GM19193 (cell line): ENCODE results near the gene SIRT2.

ENCODE experiments used
- POLR2A ChIP-seq: IDR thresholded peaks from 4 replicates; pipeline ENCODE4 v1.6.1; 2011; ENCODE audit not compliant: insufficient read depth, insufficient read length; ENCODE audit errors: extremely low read depth

SIRT2 gene

DNA sequence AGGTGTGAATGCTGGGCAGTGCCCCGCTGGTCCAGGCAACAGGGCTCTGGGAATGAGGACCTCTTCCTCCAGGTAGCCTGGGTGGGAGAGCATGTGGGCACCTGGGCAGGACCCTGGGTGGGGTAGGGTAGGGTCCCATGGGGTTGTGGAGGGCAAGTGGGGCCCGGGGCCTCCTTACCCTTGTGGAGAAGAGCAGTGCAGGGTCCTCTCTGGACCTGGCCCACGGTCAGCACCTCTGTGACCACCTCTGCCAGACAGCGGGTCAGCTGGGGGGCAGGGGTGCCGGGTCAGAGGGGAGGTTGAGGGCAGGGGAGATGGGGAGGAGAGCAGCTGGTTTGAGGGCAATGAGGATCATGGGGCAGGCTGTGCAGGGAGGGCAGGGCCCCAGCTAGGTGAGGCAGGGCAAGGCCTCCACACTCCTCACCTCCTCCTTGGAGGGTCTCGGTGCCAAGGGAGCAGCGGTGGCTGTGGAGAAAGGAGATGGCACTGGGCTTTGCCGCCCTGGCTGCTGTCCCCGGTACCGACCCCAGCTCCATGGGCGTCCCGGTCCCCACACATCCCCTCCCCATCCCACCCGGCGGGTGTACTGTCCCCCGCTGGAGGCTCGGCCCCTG is 12.1 kb upstream of the SIRT2 start:
- no peak for TF ChIP-seq POLR2A

DNA sequence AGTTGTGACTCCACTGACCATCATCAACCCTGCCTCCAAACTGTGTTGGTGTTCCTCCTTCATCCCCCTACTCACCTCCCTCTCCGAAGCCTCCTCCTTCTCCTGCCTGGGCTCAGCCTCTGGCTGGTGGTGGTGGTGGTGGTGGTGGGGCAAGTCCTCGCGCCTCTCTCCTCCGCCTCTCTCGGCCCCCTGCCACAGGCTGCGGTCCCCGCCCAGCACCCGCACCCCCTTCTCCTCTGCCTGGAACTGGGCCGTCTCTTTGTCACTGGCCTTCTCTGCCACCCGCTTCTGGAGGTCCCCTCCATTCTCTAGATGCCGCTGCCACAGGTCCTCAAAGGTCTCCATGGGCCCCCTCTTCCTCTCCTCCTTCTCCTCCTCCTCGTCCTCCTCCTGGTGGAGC is 11.1 kb upstream of the SIRT2 start:
- no peak for TF ChIP-seq POLR2A

DNA sequence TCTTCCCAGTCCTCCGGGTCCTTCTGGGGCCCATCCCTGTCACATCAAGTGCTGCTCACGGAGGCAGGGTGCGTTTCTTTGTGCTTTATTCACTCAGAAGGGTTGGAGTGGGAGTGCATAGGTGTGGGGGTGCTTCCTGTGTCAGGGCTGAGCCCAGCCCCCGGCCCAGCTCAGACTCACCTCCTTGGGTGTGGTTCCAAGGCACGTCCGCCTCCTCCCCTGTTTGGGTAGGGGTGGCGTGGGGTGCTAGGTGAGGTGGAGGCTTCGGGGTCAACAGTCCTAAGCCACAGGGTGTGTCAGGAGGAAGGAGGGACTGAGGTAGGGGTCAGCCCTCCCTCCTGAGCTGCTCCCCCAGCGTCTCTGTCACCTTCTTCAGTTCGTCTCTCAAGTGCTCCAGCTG is 9.5 kb upstream of the SIRT2 start:
- no peak for TF ChIP-seq POLR2A

DNA sequence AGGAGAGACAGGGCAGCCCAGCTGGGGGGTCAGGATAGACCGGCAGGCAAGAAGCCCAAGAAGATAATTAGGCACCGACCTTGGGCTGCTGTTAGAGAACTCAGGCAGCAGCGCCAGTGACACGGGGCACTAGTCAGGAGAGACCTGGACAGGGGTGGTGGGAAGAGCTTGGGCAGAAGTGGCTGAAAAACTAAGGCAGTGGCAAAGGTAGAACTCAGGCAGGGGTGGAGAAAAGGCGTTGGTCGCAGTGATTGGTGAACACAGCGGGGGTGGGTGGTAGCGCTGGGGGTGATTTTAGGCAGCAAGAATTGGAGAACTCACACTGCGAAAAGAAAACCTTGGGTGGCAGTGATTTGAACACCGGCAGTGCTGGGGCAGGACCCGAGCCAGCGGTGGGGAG is 8.3 kb upstream of the SIRT2 start:
- no peak for TF ChIP-seq POLR2A

DNA sequence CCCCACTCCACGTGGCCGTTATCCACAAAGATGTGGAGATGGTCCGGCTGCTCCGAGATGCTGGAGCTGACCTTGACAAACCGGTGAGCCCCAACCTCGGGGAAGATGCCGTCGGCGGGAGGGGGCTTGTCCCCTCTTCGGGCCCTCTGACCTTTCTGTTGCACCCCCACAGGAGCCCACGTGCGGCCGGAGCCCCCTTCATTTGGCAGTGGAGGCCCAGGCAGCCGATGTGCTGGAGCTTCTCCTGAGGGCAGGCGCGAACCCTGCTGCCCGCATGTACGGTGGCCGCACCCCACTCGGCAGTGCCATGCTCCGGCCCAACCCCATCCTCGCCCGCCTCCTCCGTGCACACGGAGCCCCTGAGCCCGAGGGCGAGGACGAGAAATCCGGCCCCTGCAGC is 7.8 kb upstream of the SIRT2 start:
- TF ChIP-seq POLR2A = no peak

DNA sequence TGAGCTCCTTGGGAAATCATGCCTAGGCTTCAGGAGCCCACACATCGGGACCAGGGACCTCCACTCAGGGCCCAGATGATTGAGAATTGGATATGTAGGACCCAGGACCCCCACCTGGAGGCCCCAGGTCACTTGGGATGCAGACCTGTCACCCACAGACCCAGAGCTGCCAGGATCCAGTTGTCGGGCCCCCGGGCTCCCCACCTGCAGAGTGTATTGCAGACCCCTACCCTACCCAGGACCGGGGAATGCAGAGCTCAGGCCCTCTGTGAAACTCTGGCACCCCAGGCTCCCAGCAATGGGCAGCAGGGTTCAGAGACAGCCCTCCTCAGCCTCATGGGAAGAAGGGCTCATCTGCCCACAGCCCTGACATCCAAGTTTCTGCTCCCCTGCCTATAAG is 6.2 kb upstream of the SIRT2 start:
- no peak for TF ChIP-seq POLR2A

DNA sequence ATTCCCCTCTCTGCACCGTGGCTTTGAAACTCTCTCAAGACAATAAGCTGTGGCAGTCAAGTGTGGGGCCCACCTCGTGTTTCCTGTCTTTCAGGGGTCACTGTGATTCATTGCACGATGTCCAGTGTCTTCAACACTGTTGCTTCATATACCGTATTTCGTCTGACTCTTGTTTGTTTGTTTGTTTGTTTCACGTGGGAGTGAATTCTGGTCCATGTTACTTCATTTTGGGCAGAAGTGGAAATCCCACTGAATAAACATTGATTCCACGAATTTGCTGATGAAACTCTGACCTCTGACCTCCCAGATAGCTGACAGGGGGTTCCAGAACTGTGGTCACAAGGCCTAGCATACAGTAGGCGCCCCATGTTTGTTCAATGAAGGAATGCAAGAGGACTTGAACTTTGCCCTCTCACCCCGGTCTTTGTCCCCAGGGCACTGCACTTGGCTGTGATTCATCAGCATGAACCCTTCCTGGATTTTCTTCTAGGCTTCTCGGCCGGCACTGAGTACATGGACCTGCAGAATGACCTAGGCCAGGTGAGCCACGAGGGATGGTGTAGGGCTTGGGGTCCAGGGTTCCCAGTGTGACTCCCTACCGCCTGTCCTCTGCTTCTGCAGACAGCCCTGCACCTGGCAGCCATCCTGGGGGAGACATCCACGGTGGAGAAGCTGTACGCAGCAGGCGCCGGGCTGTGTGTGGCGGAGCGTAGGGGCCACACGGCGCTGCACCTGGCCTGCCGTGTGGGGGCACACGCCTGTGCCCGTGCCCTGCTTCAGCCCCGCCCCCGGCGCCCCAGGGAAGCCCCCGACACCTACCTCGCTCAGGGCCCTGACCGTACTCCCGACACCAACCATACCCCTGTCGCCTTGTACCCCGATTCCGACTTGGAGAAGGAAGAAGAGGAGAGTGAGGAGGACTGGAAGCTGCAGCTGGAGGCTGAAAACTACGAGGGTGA is 5.4 kb upstream of the SIRT2 start:
- no peak for TF ChIP-seq POLR2A

DNA sequence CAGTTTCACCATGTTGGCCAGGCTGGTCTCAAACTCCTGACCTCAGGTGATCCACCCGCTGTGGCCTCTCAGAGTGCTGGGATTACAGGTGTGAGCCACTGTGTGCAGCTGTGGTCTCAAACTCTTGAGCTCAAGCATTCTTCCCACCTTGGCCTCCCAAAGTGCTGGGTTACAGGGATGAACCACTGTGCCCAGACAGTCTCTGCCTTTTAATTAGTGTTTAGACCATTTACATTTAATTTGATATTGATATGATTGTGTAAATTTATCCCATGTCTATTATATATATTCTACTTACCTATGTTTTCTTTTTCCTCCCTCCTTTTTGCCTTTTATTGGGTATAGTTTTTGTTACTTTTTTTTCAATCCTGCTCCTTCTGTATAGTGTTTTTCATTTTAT is 2.3 kb upstream of the SIRT2 start:
- TF ChIP-seq POLR2A = no peak

DNA sequence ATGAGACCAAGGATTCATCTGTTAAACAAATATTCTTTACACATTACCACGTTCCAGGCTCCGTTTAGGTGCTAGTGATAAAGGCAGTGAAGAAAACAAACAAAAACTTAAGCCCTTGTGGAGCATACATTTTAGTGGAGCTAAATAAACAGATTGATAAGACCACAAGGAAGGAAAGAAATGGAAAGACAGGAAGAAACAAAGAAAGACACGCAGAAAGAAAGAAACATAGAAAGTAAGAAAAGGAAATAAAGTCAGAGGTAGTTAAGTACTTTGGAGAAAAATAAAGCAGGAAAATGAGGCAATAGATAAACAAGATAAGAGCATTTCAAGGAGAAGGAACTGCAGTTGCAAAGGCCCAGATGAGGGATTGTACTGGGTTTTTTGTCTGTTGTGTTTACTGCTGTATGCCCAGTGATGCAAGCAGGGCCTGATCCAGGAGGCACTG is 1.3 kb upstream of the SIRT2 start:
- no peak for TF ChIP-seq POLR2A

DNA sequence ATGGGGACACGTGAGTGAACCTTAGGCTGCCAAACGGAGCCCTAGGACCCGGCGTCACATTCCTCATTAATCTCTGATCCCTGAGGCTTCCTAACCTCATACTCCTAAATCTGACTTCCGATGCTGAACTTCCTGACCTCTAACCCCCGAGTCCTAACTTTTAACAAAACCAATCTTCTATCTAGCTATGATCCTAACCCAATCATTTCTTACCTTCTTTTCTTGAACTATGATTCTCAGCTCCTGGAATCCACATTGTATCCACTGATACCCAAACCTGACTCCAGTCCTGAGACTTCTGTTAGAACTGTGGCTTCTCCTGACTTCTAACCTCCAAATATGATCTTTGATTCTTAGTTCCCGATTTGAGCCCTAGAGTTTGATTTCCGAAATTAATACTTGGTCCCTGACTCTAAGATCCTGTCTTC is 798 bp upstream of the SIRT2 start:
- no peak for TF ChIP-seq POLR2A

DNA sequence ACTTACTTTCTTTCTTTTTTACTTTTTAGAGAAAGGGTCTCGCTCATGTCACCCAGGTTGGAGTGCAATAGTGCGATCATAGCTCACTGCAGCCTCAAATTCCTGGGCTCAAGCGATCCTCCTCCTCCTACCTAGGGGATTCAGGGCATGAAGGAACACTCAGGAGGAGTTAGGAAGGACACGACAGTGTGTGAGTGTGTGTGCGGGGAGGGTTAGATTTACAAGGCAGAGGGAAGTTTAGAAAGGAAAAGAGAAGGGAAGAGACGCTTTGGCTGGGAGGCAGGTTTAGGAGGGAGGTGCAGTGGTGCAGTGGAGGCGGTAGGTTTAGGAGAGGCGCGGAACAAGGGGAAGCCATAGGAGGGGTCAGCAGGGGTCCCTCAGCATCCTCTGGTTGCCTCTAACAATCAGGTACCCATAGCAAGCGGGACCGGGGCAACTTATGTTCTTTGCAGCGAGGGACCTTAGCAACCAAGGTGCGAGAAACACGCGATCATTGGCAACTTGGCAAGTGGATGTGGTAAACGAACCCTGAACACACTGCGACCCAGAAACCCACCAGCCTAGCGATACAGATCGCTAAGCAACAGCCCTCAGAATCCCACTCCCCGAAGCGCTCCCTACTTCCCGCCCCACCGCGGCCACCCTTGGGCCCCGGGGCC is 501 bp downstream of the SIRT2 start:
- no peak for TF ChIP-seq POLR2A

DNA sequence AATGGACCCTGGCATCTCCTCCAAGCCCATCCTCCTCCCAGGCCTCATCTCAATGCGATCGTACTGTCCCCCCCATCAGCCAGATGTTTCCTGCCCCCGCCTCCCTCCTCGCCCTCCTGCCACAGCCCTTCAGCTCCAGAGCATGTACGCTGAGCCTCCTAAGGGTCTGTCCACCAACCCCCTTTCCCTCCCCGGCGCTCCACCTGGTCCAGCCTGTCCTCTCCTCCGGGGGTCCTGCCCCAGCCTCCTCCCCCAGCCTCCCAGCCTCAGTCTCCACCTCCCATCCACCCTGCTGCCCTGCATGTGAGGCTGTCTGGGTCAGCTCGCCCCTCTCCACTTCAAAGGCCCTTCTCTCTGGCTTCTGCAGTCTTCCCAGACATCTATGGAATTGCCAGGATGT is 4.5 kb downstream of the SIRT2 start:
- no peak for TF ChIP-seq POLR2A

DNA sequence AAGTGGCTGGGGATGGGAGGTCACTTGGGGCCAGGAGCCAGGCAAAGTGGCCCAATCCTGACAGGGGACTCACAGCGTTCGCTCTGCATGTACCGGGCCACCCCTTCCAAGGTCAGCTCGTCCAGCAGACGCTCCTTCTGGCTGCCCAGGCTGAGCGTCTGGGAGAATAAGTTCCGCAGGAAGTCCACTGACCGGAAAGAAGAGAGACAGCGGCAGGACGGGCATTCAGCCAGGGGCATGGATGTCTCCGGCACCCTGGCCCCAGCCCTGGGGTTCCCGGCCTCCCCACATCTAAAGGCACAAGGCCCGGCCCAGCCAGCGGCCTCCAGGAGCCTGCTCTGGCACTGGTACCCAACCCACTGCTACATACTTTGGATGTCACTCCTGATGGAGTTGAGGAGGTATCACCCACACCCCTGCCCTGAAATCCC is 6.1 kb downstream of the SIRT2 start:
- no peak for TF ChIP-seq POLR2A

DNA sequence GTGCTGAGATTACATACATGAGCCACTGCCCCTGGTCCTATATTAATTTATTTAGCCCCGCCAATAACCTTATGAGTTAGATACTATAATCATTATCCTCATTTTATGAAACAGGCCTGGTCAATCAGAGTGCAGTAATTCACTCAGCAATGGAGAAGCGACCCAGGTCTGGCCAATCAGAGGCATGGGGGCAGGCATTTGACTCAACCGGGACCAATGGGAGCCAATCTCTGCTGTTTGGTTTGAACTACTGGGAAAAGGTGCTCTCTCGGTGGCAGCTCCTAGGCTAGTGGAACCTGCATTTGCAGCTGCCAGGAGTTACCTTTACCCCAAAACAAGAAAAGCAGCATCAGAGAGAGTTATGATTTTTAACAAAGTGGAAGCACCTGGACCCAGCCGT is 6.6 kb downstream of the SIRT2 start:
- TF ChIP-seq POLR2A = no peak

DNA sequence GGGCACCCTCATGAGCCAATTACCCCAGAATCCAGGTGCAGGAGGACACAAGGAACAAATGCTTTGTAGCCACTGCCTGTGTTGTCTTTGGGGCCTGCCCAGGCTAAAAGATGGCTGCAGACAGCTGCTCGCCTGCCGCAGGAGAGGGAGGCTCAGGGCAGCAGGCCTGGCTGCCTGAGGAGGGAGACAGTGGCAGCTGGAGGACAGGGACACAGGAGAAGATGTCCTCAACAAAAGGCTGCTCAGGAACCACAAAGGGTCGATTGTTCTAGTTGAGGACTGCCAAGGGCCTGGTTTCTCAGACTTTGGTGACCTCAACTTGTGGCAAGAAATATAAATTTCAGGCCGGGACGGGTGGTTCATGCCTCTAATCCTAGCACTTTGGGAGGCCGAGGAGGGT is 7.6 kb downstream of the SIRT2 start:
- no peak for TF ChIP-seq POLR2A
